ENCODE data around the gene NLRP10.

DNA sequence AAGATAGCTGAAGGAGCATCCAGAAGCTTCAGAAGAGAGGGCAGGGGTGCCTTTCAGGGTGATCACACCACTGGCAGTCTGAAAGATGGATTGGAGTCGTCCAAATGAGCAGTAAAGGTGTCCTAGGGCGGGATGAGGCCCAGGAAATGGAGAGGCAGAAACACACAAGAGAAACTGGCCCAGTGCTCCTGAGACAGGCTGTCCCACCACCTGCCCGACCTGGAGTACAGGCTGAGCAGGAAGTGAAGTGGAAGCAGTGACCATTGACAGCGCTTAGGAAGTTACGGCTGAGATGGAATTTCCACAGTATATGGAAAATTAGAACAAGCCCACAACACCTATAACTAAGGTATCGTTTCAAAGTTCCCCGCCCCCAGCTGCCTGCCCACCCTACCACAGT, 37.9 kb upstream of the NLRP10 start:
- TF ChIP-seq, protein P1, sequence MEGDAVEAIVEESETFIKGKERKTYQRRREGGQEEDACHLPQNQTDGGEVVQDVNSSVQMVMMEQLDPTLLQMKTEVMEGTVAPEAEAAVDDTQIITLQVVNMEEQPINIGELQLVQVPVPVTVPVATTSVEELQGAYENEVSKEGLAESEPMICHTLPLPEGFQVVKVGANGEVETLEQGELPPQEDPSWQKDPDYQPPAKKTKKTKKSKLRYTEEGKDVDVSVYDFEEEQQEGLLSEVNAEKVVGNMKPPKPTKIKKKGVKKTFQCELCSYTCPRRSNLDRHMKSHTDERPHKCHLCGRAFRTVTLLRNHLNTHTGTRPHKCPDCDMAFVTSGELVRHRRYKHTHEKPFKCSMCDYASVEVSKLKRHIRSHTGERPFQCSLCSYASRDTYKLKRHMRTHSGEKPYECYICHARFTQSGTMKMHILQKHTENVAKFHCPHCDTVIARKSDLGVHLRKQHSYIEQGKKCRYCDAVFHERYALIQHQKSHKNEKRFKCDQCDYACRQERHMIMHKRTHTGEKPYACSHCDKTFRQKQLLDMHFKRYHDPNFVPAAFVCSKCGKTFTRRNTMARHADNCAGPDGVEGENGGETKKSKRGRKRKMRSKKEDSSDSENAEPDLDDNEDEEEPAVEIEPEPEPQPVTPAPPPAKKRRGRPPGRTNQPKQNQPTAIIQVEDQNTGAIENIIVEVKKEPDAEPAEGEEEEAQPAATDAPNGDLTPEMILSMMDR (IDR thresholded peaks at IDR 0.05), result no peak
- no peak for TF ChIP-seq POLR2A (IDR thresholded peaks at IDR 0.05)
